HepG2 (cell line): Measurements from ENCODE around the gene OCSTAMP. TPM values are rescaled to one million over a fixed set of nuclear protein-coding genes. Genes with fewer than 3 reads are reported as not detected.

ENCODE experiments used
- ARID2 ChIP-seq: sonication (generic); formaldehyde crosslinking; IDR thresholded peaks from 2 replicates; pipeline ENCODE4 v1.8.1; 2022; ENCODE audit warnings: mild to moderate bottlenecking, missing genetic modification reagents, borderline replicate concordance
- BRD4 ChIP-seq: sonication (generic); formaldehyde crosslinking; IDR thresholded peaks from 2 replicates; pipeline ENCODE4 v1.4.0; 2020; ENCODE audit warnings: missing genetic modification reagents
- ETV6 ChIP-seq: sonication (generic); formaldehyde crosslinking; conservative IDR thresholded peaks from 2 replicates; pipeline ENCODE4 v1.4.0; 2020; ENCODE audit warnings: missing genetic modification reagents
- KAT8 ChIP-seq: IDR thresholded peaks from 2 replicates; pipeline ENCODE4 v1.6.1; 2016; ENCODE audit warnings: missing genetic modification reagents, missing compliant biosample characterization
- MNT ChIP-seq: fragments of 450-650 bp; IDR thresholded peaks from 2 replicates; pipeline ENCODE4 v1.6.1; 2016
- MTA1 ChIP-seq: sonication (generic); formaldehyde crosslinking; IDR thresholded peaks from 2 replicates; pipeline ENCODE4 v1.4.0; 2020; ENCODE audit warnings: missing genetic modification reagents, mild to moderate bottlenecking, borderline replicate concordance
- NR2F2 ChIP-seq: IDR thresholded peaks from 2 replicates; pipeline ENCODE4 v1.6.1; 2012; ENCODE audit warnings: low read depth, inconsistent platforms, borderline replicate concordance
- ZBTB10 ChIP-seq: sonication (generic); formaldehyde crosslinking; IDR thresholded peaks from 2 replicates; pipeline ENCODE4 v1.4.0; 2020; ENCODE audit warnings: missing genetic modification reagents, borderline replicate concordance
- ZBTB2 ChIP-seq: sonication (generic); formaldehyde crosslinking; IDR thresholded peaks from 2 replicates; pipeline ENCODE4 v1.8.0; 2022; ENCODE audit warnings: low read depth, missing genetic modification reagents
- ZBTB44 ChIP-seq: sonication (generic); formaldehyde crosslinking; IDR thresholded peaks from 2 replicates; pipeline ENCODE4 v1.4.0; 2020; ENCODE audit warnings: missing genetic modification reagents
- ZBTB7B ChIP-seq: sonication (generic); formaldehyde crosslinking; IDR thresholded peaks from 2 replicates; pipeline ENCODE4 v1.4.0; 2020; ENCODE audit warnings: missing genetic modification reagents
- ZNF354B ChIP-seq: sonication (generic); formaldehyde crosslinking; IDR thresholded peaks from 2 replicates; pipeline ENCODE4 v1.8.0; 2022; ENCODE audit warnings: mild to moderate bottlenecking, missing genetic modification reagents
- ZNF704 ChIP-seq: sonication (generic); formaldehyde crosslinking; IDR thresholded peaks from 2 replicates; pipeline ENCODE4 v1.8.1; 2023; ENCODE audit warnings: mild to moderate bottlenecking, inconsistent platforms, moderate library complexity, missing genetic modification reagents, borderline replicate concordance
- ZNF737 ChIP-seq: sonication (generic); formaldehyde crosslinking; IDR thresholded peaks from 2 replicates; pipeline ENCODE4 v1.5.0; 2020; ENCODE audit warnings: missing genetic modification reagents, mild to moderate bottlenecking, borderline replicate concordance
- ZSCAN22 ChIP-seq: sonication (generic); formaldehyde crosslinking; IDR thresholded peaks from 2 replicates; pipeline ENCODE4 v1.4.0; 2020; ENCODE audit warnings: mild to moderate bottlenecking, missing genetic modification reagents
- polyA plus RNA-seq, 8 experiments: library from polyadenylated mRNA; depleted of rRNA in 3 of 8; stranded (reverse) in 7 of 8; unstranded in 1 of 8; fragments of >200 nt; fragmentation: Illumina TruSeq in 4 of 8; extraction: Trizol in 4 of 8; gene quantifications; 2 replicates each; pipeline versions ENCODE4 v1.2.1 to v1.2.3, GENCODE V29; 2011 to 2016; ENCODE audit warnings: low read depth in 4 of 8, missing spikeins in 1 of 8, mixed read lengths in 1 of 8; ENCODE audit not compliant: insufficient read depth in 1 of 8
- total RNA-seq, 5 experiments: library from RNA; depleted of rRNA; stranded (reverse); fragments of >200 nt; fragmentation: Illumina TruSeq; extraction: Trizol; gene quantifications; 2 replicates each; pipeline ENCODE4 v1.2.3, GENCODE V29; 2016; ENCODE audit warnings: low read depth in 1 of 5
- TF ChIP-seq, protein P1 (sequence below): sonication (generic); formaldehyde crosslinking; IDR thresholded peaks from 2 replicates; pipeline ENCODE4 v1.5.0; 2020; ENCODE audit warnings: missing genetic modification reagents
- TF ChIP-seq, protein P2 (sequence below): sonication (generic); formaldehyde crosslinking; IDR thresholded peaks from 2 replicates; pipeline ENCODE4 v1.4.0; 2020; ENCODE audit warnings: missing genetic modification reagents

Gene OCSTAMP
- total and polyA plus RNA-seq, 2 of the 13 experiments (the other 11 are each of a cell fraction or from before 2014, with no cell fraction given) = not detected

- TF ChIP-seq, protein P1, sequence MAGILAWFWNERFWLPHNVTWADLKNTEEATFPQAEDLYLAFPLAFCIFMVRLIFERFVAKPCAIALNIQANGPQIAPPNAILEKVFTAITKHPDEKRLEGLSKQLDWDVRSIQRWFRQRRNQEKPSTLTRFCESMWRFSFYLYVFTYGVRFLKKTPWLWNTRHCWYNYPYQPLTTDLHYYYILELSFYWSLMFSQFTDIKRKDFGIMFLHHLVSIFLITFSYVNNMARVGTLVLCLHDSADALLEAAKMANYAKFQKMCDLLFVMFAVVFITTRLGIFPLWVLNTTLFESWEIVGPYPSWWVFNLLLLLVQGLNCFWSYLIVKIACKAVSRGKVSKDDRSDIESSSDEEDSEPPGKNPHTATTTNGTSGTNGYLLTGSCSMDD = no peak
- TF ChIP-seq ZSCAN22 (CRISPR knock-in tag) (no peak), ZBTB2 (CRISPR knock-in tag) (no peak), MTA1 (CRISPR knock-in tag) (peak; percentile 34; the same call in 1 of the 2 replicates), ZBTB10 (CRISPR knock-in tag) (no peak), MNT (no peak), ZBTB7B (0 out of 2 replicates have a peak, but pooled peaks have one; percentile 31), NR2F2 (no peak), KAT8 (CRISPR knock-in tag) (peak; percentile 89), BRD4 (CRISPR knock-in tag) (peak; percentile 71; the same call in 1 of the 2 replicates), ZNF354B (CRISPR knock-in tag) (no peak), ZBTB44 (CRISPR knock-in tag) (no peak), ZNF704 (CRISPR knock-in tag) (no peak), ZNF737 (CRISPR knock-in tag) (no peak), ARID2 (CRISPR knock-in tag) (no peak), ETV6 (no peak)
- TF ChIP-seq, protein P2, sequence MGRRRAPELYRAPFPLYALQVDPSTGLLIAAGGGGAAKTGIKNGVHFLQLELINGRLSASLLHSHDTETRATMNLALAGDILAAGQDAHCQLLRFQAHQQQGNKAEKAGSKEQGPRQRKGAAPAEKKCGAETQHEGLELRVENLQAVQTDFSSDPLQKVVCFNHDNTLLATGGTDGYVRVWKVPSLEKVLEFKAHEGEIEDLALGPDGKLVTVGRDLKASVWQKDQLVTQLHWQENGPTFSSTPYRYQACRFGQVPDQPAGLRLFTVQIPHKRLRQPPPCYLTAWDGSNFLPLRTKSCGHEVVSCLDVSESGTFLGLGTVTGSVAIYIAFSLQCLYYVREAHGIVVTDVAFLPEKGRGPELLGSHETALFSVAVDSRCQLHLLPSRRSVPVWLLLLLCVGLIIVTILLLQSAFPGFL (CRISPR knock-in tag) = no peak
These were observed 37.3 kb downstream of the OCSTAMP start, which contains the start of gene ZNF334 (continued) for GRCh38 chr20:46512943-46513844.
